ENCODE data around the gene DAPK2.

The DAPK2 gene

GRCh38 chr15:63913786-63914315 is 132.4 kb downstream of the DAPK2 start:
- no peak for DNase-seq (ENCODE audit: extremely low spot score)
- CTCF ChIA-PET = interaction anchor here (0.7 kb wide), 1 partner anchor 10 kb away, joined by 4 read pairs; no protein-coding TSS in a partner anchor
- TF ChIP-seq SP1 (IDR thresholded peaks at IDR 0.05) (no peak), ELF4 (IDR thresholded peaks at IDR 0.05) (no peak), TARDBP (IDR thresholded peaks at IDR 0.05) (no peak), LEF1 (IDR thresholded peaks at IDR 0.05; ENCODE audit: borderline replicate concordance) (no peak), SUZ12 (IDR thresholded peaks at IDR 0.05) (no peak), NFRKB (IDR thresholded peaks at IDR 0.05) (no peak), BHLHE40 (IDR thresholded peaks at IDR 0.05; ENCODE audit: borderline replicate concordance) (no peak), CTBP1 (IDR thresholded peaks at IDR 0.05; ENCODE audit: borderline replicate concordance) (no peak), L3MBTL2 (conservative IDR thresholded peaks at IDR 0.05) (no peak), FOXA1 (IDR thresholded peaks at IDR 0.05) (no peak), FOXK2 (IDR thresholded peaks at IDR 0.05) (no peak), HDGF (IDR thresholded peaks at IDR 0.05; ENCODE audit: borderline replicate concordance) (no peak), ARNT (IDR thresholded peaks at IDR 0.05) (no peak), PKNOX1 (IDR thresholded peaks at IDR 0.05) (no peak), FOXM1 (IDR thresholded peaks at IDR 0.05; ENCODE audit: borderline replicate concordance) (no peak), ZNF384 (IDR thresholded peaks at IDR 0.05) (no peak)
- POLR2A ChIA-PET = no interaction called here

- DNase-seq (ENCODE audit: extremely low spot score) = no peak
- ChIA-PET POLR2A (no interaction called here), CTCF (interaction anchor here (0.7 kb wide), 1 partner anchor 9 kb away, joined by 4 read pairs; no protein-coding TSS in a partner anchor)
- TF ChIP-seq ELF4 (IDR thresholded peaks at IDR 0.05) (no peak), ARNT (IDR thresholded peaks at IDR 0.05) (no peak)
Measured at GRCh38 chr15:63913336-63913735, 132.9 kb downstream of the DAPK2 start.

GRCh38 chr15:63912061-63912615 is 134.1 kb downstream of the DAPK2 start:
- ChIA-PET POLR2A (no interaction called here), CTCF (no interaction called here)
- DNase-seq (ENCODE audit: extremely low spot score) = no peak
- no peak for TF ChIP-seq BHLHE40 (IDR thresholded peaks at IDR 0.05; ENCODE audit: borderline replicate concordance)
- no peak for TF ChIP-seq TARDBP (IDR thresholded peaks at IDR 0.05)

GRCh38 chr15:63911160-63911559 is 135.1 kb downstream of the DAPK2 start:
- POLR2A ChIA-PET = no interaction called here
- TF ChIP-seq FOXK2 (IDR thresholded peaks at IDR 0.05) (no peak), TARDBP (IDR thresholded peaks at IDR 0.05) (no peak), ARNT (IDR thresholded peaks at IDR 0.05) (no peak), HDGF (IDR thresholded peaks at IDR 0.05; ENCODE audit: borderline replicate concordance) (no peak), BHLHE40 (IDR thresholded peaks at IDR 0.05; ENCODE audit: borderline replicate concordance) (no peak), SP1 (IDR thresholded peaks at IDR 0.05) (no peak), NFRKB (IDR thresholded peaks at IDR 0.05) (no peak), PKNOX1 (IDR thresholded peaks at IDR 0.05) (no peak), L3MBTL2 (conservative IDR thresholded peaks at IDR 0.05) (no peak)
- DNase-seq (ENCODE audit: extremely low spot score) = no peak
- CTCF ChIA-PET = interaction anchor here (0.7 kb wide), 1 partner anchor 84 kb away, joined by 3 read pairs; no protein-coding TSS in a partner anchor

- ChIA-PET POLR2A (no interaction called here), CTCF (no interaction called here)
- TF ChIP-seq HDGF (IDR thresholded peaks at IDR 0.05; ENCODE audit: borderline replicate concordance) (no peak), PKNOX1 (IDR thresholded peaks at IDR 0.05) (0 out of 2 replicates have a peak, but pooled peaks have one; percentile 1), CTBP1 (IDR thresholded peaks at IDR 0.05; ENCODE audit: borderline replicate concordance) (no peak)
- DNase-seq (ENCODE audit: extremely low spot score) = peak; percentile 10
Measured at GRCh38 chr15:63909819-63910437, 136.4 kb downstream of the DAPK2 start.

GRCh38 chr15:63908991-63909390 is 137.3 kb downstream of the DAPK2 start:
- TF ChIP-seq FOXA1 (IDR thresholded peaks at IDR 0.05) = no peak
- TF ChIP-seq SP1 (IDR thresholded peaks at IDR 0.05) = no peak
- no peak for TF ChIP-seq SUZ12 (IDR thresholded peaks at IDR 0.05)
- TF ChIP-seq FOXM1 (IDR thresholded peaks at IDR 0.05; ENCODE audit: borderline replicate concordance) = no peak
- TF ChIP-seq ARNT (IDR thresholded peaks at IDR 0.05) = no peak
- no peak for TF ChIP-seq TARDBP (IDR thresholded peaks at IDR 0.05)
- no peak for TF ChIP-seq L3MBTL2 (conservative IDR thresholded peaks at IDR 0.05)
- CTCF ChIA-PET = no interaction called here
- no peak for DNase-seq (ENCODE audit: extremely low spot score)
- POLR2A ChIA-PET = no interaction called here

GRCh38 chr15:63908281-63908680 is 138.0 kb downstream of the DAPK2 start:
- ChIA-PET POLR2A (no interaction called here), CTCF (no interaction called here)
- TF ChIP-seq HDGF (IDR thresholded peaks at IDR 0.05; ENCODE audit: borderline replicate concordance) = no peak
- no peak for TF ChIP-seq TARDBP (IDR thresholded peaks at IDR 0.05)
- TF ChIP-seq SUZ12 (IDR thresholded peaks at IDR 0.05) = no peak
- no peak for TF ChIP-seq CTBP1 (IDR thresholded peaks at IDR 0.05; ENCODE audit: borderline replicate concordance)
- no peak for TF ChIP-seq L3MBTL2 (conservative IDR thresholded peaks at IDR 0.05)
- TF ChIP-seq LEF1 (IDR thresholded peaks at IDR 0.05; ENCODE audit: borderline replicate concordance) = no peak
- TF ChIP-seq BHLHE40 (IDR thresholded peaks at IDR 0.05; ENCODE audit: borderline replicate concordance) = no peak
- no peak for TF ChIP-seq PKNOX1 (IDR thresholded peaks at IDR 0.05)
- no peak for TF ChIP-seq ELF4 (IDR thresholded peaks at IDR 0.05)
- TF ChIP-seq ZNF384 (IDR thresholded peaks at IDR 0.05) = no peak
- no peak for TF ChIP-seq SP1 (IDR thresholded peaks at IDR 0.05)
- TF ChIP-seq FOXM1 (IDR thresholded peaks at IDR 0.05; ENCODE audit: borderline replicate concordance) = no peak
- no peak for TF ChIP-seq FOXA1 (IDR thresholded peaks at IDR 0.05)
- no peak for TF ChIP-seq ARNT (IDR thresholded peaks at IDR 0.05)
- no peak for TF ChIP-seq FOXK2 (IDR thresholded peaks at IDR 0.05)
- TF ChIP-seq NFRKB (IDR thresholded peaks at IDR 0.05) = no peak
- DNase-seq (ENCODE audit: extremely low spot score) = no peak

Measured in HEK293T (cell line).